Measurements from ENCODE around the gene ARL6IP1.

- no peak for TF ChIP-seq POLR2A (IDR thresholded peaks at IDR 0.05; ENCODE audit: low read length)
- no peak for TF ChIP-seq GATA1 (IDR thresholded peaks at IDR 0.05; ENCODE audit: low read depth, low read length)
Measured at GRCh38 chr16:18827890-18828289, 26.5 kb upstream of the ARL6IP1 start.
